Gastroesophageal sphincter (tissue), 3 donors: ENCODE measurements around the gene LRRC37A.
"Not testable (repeated sequence)": the region's sequence is repeated elsewhere in the genome, so short reads cannot be mapped to it uniquely, and the experiment has no call there.

Experiments used
- CTCF ChIP-seq, 4 experiments: fragments of 200-600 bp in 2 of 4; fragments of 450-650 bp in 2 of 4; sonication (generic) in 1 of 4; IDR thresholded peaks; one replicate each; pipeline ENCODE4 v1.5.1; 2017 to 2019; ENCODE audit warnings: antibody characterized with exemption in 4 of 4, mild to moderate bottlenecking in 2 of 4, moderate library complexity in 2 of 4
- EP300 ChIP-seq: sonication (generic); formaldehyde crosslinking; IDR thresholded peaks from one replicate; pipeline ENCODE4 v1.6.1; 2017; ENCODE audit warnings: antibody characterized with exemption, mild to moderate bottlenecking
- POLR2A ChIP-seq, 2 donors: fragments of 450-650 bp; IDR thresholded peaks; one replicate each; pipeline ENCODE4 v1.6.1; 2017; ENCODE audit warnings: antibody characterized with exemption in 2 of 2, mild to moderate bottlenecking in 2 of 2, moderate library complexity in 1 of 2

DNA sequence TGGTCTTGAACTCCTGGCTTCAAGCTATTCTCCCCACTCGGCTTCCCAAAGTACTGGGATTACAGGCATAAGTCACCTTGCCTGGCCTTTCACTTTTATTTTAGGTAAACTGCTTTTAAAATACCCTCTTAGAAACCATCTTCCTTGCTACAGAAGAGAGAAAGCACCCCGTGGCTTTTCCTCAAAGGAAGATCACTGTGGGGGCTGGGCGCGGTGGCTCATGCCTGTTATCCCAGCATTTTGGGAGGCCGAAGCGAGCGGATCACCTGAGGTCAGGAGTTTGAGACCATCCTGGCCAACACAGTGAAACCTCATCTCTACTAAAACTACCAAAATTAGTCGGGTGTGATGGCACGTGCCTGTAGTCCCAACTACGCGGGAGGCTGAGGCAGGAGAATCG is 12.3 kb upstream of the LRRC37A start:
- not testable (repeated sequence) for TF ChIP-seq POLR2A (IDR thresholded peaks at IDR 0.05); CTCF (IDR thresholded peaks at IDR 0.05); EP300
